NCI-H2196 treated with DMSO at 0.1 percent for 48 hours (cell line): ENCODE results near the gene LCN12.

Experiments
- DNase-seq: peaks from one replicate; lab custom pipeline; 2025; ENCODE audit not compliant: unreplicated experiment; lab: John Stamatoyannopoulos, UW

Gene LCN12

DNA sequence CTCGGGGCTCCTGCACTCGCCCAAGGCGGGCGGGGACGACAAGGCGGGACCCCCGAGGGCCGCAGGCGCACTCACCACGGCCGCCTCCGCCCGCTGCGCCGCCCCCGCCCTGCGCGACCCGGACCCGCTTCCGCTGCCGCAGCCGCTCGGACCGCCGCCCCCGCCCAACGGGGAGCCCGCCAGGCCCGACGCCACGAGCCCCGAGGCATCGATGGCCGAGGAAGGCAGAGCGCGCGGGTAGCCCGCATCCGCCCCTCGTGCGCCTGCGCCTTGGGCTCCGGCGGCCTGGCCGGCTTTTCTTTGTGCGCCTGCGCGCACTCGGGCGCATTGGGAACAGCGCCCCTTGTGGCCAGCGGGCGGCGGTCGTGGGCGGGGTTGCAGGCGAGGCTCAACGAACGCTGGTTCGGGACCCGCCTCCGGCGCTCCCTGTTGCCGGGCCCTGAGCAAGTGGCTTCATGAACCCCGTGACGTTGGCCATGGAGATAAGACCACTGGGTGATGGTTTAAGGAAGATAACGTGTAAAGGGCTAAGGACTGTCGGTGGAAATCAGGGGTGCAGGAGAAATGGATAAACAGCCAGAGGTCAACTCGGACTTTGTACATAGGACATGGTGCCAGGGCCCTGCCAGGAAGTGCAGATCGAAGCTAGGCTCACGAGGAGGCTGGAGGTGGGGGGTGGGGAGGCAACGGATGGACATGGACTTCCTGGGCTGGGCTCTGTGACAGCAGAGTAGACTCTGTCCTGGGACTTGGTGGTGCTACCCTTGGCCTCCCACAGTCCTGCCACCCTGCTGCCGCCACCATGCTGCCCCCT is 7.3 kb upstream of the LCN12 start, which contains the start of the genes C8G and FBXW5:
Gene C8G (plus strand): TSS at position 725 of the 814 bp plus-strand sequence. CDS start 78 bp downstream, at position 803.
Gene FBXW5 (minus strand): TSS at position 220 of the 814 bp plus-strand sequence. CDS start 655 bp downstream, outside the sequence.
- DNase-seq: peak; percentile 88

DNA sequence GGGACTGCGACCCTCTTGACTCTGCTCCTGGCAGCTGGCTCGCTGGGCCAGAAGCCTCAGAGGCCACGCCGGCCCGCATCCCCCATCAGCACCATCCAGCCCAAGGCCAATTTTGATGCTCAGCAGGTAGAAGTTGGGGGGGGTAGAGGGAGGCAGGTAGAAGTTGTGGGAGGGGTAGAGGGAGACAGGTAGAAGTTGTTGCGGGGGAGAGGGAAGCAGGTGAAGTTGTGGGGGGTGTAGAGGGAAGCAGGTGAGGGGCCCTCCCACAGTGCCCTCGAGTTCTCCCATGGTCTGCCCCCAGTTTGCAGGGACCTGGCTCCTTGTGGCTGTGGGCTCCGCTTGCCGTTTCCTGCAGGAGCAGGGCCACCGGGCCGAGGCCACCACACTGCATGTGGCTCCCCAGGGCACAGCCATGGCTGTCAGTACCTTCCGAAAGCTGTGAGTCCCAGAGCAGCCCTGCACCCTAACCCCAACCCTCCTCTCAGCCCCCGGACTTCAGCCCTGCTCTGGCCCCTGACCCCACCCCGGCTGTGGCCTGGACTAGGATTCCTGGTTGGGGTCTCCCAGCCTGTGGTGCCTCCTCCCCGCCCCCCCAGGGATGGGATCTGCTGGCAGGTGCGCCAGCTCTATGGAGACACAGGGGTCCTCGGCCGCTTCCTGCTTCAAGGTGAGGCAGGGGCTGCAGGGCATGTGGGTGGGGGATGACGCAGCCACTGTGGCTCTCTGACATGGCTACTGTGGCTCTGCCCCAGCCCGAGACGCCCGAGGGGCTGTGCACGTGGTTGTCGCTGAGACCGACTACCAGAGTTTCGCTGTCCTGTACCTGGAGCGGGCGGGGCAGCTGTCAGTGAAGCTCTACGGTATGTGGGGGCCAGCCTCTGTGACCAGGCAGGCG is 6.5 kb upstream of the LCN12 start:
- no peak for DNase-seq

DNA sequence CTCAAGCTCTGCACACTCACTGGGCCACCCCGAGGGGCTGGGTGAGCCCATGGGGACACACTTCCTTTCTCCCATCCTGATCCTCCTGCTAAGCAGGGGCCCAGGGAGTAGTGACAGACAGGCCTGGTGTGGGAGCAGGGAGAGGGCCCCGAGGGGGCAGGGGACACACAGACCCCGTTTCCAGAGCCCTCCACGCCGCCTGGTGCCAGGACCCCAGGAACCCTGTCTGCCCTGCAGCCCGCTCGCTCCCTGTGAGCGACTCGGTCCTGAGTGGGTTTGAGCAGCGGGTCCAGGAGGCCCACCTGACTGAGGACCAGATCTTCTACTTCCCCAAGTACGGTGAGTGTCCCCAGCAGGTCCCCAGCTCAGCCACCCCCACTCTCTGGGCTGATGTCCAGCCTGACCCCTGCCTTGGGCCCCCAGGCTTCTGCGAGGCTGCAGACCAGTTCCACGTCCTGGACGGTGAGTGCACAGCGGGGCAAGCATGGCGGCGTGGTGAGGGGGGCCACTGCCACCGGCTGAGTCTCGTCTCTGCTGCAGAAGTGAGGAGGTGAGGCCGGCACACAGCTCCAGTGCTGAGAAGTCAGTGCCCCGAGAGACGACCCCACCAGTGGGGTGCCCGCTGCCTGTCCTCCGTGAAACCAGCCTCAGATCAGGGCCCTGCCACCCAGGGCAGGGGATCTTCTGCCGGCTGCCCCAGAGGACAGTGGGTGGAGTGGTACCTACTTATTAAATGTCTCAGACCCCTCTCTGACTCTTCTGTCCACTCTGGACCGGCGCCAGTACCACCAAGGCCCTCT is 5.6 kb upstream of the LCN12 start:
- no peak for DNase-seq

DNA sequence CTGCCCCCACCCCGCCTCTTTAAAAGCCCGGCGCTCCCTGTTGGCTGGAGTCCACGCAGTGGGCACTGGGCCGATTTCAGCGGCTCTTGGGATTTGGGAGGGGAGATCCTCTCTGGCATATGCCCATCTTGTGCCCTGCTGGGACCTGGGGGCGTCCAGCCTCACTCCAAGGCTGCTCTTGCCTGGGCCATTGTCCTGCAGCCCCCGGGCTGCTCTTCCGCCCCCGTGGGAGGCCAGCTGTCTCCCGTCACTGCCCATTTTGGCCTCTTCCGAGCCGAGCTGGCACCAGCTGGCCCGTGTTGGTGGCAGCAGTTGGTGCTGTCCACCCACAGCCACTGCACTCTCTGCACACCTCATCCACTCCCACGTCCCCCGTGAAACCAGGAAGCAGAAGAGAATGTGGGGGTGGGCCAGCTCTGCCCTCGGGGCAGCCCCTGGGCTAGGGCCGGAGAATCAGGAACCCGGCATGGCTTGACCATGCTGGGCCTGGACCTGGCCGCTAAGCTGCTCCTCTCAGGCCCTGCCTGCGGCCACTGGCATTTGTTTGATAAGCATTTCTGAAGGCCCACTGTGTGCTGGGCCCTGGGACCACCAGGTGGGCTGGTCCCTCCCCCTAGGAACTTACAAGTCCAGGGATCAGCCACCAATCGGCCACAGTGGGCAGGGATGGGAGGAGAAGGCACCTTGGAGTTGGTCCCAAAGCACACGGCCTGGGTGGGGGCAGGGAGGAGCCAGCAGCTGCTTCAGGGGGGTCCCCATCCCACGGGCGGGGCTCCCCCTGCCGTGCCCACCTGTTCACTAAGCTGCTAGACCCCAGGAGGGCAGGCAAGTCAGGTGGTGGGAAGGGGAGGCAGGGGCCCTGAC is 4.8 kb upstream of the LCN12 start:
- no peak for DNase-seq

DNA sequence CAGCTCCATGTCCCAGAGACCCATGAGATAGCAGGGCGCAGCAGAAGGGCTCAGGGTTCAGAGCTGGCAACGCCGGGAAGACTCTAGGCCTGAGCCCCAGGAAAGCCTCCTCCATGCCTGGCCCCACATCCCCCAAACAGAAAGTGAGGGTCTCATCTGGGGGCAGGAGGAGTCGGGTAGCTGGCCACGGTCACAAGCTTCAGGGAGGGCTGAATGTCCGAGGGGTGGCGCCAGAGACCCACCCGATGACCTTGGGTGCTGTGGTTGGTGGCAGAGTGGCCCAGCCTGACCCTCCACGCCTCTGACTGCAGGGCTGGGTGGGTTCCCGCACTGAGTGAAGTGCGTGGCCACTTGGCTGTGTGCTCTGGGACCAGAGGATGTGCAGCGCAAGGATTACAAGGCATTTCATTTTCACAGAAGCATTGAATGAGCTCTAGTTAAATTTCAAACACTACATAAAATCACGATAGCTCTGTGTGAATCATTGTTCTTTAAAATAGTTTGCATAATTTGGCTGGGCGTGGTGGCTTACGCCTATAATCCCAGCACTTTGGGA is 4.0 kb upstream of the LCN12 start:
- DNase-seq: peak; percentile 8

DNA sequence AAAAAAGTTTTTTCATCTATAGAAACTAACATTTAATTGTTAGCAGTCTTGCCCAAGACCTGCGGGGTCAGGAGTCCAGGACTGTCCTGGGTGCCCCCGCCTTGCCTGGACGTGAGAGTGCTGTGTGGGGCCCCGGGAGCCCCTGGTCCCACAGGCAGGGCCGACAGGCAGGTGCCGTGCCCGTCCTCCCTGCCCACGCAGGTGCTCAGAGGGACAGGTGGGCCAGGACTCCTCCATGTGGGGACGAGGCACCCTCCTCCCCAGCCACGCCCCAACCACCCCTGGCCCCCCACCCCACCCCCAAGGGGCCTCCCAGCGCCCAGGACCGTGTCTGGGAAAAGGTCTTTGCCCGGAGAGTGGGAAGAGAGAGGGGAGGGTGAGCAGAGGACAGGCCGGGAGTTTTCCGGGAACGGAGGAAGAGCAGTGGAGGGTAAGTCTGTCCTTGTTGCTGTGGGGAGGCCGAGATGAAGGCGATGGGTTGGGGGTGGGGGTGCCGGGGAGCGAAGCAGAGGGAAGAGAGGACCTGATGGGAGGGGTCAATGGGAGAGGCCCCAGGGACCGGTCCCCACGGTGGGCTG is 2.7 kb upstream of the LCN12 start:
- DNase-seq: no peak

DNA sequence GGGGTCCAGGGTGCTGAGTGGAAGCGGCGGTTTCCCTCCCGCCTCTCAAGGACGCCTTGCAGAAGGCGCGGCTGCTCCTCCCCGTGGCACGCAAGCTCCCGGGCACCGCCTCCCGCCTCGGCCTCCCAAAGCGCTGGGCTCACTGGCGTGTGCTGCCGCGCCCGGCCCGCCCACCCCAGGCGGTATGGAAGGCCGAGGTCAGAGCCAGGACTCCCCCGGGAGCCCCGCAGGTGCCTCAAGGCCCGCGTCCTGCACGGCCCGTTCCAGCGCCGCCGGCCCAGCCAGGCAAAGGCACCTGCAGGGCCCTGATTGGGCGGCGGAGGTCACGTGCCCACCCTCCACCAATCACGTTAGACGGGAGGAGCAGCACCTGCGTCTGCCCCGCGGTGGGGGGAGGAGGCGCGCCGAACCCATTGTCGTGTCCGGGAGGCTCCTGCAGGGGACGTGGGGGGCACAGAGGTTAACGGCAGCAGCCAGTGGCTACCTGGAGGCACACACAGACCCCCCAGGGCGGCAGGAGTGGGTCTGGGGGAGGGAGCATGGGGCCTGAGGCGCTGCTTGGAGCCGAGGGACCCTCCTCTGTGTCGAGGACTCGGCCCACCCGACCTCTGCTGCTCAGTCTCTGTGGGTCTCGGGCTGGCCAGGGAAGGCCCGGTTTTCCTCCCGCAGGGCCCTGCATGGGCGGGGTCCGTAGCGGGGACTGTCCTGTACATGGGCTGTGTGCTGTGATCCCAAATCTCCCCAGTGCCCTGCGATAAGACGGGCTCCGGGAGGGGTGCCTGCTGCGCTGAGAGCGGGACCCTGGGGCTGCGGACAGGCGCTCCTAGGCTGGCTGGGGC is 2.0 kb upstream of the LCN12 start:
- peak; percentile 83 for DNase-seq

DNA sequence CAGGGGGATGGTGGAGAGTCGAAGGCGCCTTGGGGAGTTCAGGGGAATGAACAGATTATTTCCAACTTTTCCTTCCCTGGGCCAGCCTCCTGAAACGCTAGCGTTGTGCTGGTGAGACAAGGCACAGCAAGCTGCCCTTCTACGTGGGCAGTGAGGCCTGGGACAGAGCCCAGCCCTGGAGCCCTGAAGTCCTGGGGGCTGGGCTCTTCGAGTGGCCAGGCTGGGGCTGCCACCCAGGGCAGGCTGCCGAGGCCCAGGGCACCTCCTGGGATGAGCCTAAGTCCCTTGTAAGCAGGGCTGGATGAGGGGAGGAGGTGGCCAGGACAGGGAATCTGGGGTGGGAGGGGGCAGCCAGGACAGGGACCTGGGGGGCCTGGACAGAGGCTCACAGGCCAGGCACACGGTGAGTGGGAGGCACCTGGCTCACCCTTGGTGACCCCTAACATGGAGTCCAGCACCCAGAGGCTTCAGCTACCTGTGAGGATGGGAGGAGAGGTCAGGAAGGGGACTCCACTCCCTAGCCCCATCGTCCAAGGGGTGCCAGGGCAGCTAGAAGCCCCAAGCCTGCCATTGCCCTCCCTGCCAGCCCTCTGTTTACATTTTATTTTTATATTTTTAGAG is 1.3 kb upstream of the LCN12 start:
- no peak for DNase-seq

DNA sequence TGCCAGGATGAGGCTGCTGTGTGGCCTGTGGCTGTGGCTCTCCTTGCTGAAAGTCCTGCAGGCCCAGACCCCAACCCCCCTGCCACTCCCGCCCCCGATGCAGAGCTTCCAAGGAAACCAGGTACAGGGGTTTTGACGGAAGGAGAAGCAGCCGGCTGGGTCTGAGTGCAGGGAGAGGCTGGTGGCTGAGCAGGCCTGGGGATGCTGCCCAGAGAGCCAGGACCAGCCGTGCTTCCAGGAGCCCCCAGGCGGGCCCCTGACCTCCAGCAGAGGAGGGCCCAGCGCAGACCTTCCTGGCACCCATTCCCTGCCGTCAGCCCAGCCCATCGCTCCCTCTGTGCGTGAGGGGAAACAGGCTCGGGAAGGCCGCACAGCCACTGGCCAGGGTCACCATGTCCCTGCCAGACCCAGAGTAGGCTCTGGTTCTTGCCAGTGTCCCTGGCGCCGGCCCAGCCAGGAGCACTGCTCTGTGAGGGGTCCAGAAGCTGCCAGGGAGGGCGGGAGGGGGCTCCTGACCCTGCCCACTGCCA is 313 bp downstream of the LCN12 start:
- no peak for DNase-seq

DNA sequence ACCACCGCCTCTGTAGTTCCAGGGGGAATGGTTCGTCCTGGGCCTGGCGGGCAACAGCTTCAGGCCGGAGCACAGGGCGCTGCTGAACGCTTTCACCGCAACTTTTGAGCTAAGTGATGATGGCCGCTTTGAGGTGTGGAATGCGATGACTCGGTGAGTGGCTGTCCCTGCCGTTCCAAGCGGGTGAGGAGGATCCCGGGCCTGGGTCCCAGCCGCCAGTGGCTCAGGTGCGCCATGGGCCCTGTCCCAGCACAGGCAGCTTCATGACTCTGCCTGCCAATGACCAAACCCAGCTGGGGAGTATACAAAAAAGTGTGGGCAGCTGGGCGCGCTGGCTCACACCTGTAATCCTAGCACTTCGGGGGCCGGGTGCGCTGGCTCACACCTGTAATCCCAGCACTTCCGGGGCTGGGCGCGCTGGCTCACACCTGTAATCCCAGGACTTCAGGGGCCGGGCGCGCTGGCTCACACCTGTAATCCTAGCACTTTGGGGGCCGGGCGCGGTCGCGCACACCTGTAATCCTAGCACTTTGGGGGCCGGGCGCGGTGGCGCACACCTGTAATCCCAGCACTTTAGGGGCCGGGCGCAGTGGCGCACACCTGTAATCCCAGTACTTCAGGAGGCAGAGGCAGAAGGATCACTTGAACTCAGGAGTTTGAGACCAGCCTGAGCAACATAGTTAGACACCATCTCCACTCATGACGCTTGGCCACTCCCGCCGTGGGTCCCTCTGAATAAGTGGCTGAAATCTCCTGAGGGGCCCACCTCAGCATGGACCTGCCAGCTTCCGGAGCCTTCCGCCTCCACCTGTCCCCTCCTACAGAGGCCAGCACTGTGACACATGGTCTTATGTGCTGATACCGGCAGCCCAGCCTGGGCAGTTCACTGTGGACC is 1.1 kb downstream of the LCN12 start:
- no peak for DNase-seq

DNA sequence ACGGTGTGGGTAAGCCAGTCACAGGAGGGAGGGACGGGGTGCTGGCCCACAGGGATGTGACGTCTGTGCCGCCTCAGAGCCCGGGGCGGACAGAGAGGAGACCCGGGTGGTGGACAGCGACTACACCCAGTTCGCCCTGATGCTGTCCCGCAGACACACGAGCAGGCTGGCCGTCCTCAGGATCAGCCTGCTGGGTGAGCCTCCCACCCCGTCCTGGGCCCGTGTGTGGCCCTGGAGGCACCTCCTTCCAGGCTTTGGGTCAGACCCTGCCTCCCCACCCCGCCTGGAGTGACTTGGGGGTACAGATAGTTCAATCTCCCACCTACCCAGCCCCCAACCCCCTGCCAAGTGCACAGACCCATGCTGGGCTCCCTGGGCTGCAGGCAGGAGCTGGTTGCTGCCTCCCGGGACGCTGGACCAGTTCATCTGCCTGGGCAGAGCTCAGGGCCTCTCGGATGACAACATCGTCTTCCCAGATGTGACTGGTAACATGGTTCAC is 1.7 kb downstream of the LCN12 start:
- DNase-seq: no peak

DNA sequence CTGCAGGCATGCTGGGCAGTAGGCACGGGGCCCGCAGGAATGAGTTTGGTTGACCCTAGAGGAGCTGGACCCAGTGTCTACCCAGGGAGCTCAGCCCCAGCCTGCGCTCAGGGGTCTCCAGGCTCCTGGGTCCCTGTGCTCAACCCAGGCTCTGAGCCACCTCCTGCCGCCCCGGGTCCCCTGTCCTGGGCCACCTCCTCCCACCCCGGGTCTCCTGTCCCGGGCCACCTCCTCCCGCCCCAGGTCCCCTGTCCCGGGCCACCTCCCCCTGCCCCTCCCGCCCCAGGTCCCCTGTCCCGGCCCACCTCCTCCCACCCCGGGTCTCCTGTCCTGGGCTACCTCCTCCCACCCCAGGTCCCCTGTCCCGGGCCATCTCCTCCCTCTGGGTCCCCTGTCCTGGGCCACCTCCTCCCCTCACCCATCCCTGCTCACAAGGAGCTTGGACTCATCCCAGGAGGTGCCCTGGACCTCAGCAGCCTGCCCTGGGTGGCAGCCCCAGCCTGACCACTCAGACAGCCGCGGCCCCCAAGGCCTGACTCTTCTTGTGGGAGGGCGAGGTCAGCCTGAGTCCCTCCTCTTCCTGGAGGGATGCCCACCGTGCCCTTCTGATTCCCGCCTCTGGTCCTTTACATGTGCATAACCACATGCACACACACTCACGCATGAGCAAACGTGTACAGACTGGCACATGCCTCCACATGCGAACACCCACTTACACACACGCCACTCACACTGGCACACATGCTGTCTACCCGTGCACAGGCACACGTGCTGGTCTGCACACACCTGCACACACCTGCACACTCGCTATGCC is 2.4 kb downstream of the LCN12 start:
- no peak for DNase-seq

DNA sequence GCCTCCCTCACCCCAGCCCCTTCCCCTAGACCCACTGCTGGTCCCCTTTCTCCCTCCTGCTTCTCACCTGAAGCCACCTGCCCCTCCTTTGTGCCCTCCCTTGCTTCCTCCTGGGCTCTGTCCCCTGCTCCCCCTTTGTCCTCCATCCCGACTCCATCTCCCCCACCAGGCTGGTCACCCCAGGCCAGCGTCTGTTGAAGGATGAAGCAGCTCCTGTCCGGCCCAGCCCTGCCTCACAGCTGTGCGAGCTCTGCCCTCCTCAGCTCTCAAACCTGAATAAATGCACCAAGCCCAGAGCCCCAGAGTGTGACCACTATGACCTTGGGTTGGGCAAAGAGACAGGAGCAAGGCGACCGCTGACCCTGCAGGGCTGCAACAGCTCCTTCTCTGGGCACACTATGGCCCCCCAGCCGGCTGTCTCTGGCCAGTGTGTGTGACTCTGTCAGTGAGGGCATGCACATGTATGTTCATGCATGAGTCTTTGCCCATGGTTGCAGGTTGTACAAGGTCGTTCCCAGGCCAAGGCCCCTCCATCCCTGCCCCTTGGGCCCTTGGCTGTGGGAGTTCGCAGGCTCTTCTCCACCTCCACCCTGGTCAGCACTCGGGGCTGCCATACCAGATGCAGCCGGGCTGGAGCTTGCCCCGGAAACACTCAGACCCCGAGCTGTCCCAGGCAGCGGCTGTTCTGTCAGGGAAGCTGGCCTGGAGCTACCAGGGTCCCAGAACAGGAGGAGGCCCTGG is 3.3 kb downstream of the LCN12 start:
- no peak for DNase-seq

DNA sequence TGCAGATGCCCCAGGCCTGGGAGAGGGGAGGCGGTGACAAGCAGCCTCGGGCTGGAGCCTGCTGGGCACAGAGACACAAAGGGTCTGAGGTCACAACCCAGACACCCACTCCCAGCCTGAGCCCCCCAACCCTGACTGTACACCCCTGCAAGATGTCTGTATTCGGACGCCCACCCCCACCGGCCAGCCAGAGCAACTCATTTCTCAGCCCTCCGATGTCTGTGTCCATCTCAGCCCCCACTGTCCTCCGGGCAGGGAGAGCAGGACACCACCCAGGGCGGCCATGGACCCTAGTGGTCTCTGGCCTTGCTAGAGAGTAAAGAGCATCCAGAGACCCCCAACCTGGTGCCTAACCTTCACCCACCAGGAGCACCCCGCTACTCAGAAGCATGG is 3.9 kb downstream of the LCN12 start:
- no peak for DNase-seq

DNA sequence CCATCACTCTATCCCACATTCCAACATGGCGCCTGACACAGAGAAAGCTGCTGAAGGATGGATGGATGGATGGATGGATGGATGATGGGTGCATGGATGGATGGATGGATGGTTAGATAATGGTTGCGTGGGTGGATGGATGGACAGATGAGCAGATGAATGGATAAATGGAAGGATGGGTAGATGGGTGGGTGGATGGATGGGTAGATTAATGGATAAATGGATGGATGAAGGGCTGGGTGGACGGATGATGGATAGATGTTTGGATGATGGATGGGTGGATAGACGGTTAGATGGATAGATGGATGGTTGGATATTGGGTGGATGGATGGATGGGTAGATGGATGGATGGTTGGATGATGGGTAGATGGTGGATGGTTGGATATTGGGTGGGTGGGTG is 4.5 kb downstream of the LCN12 start:
- no peak for DNase-seq
